Measurements from ENCODE around the gene GFY. TPM values are rescaled to one million over a fixed set of nuclear protein-coding genes. Genes with fewer than 3 reads are reported as not detected.

GFY gene
- total and polyA plus RNA-seq, 12 donors, result not detected

GRCh38 chr19:49403404-49404187, 21.6 kb upstream of the GFY start:
- intact Hi-C loops (cut with DNase I), result no loop called here
- Histone ChIP-seq H3K4me3 (no peak overlapping the region), H3K9me3 (replicated peaks in 1 of 3) (no peaks in the 10 kb centered on the region), H3K36me3 (replicated peaks in 1 of 2) (no peaks in the 10 kb centered on the region), H3K27ac (no peak overlapping the region), H3K4me1 (replicated peaks in 1 of 2) (no peaks in the 10 kb centered on the region), H3K27me3 (no peaks in the 10 kb centered on the region)
- DNase-seq, result no peak
- no peak for TF ChIP-seq POLR2A (IDR thresholded peaks at IDR 0.05)
- TF ChIP-seq, protein P1, sequence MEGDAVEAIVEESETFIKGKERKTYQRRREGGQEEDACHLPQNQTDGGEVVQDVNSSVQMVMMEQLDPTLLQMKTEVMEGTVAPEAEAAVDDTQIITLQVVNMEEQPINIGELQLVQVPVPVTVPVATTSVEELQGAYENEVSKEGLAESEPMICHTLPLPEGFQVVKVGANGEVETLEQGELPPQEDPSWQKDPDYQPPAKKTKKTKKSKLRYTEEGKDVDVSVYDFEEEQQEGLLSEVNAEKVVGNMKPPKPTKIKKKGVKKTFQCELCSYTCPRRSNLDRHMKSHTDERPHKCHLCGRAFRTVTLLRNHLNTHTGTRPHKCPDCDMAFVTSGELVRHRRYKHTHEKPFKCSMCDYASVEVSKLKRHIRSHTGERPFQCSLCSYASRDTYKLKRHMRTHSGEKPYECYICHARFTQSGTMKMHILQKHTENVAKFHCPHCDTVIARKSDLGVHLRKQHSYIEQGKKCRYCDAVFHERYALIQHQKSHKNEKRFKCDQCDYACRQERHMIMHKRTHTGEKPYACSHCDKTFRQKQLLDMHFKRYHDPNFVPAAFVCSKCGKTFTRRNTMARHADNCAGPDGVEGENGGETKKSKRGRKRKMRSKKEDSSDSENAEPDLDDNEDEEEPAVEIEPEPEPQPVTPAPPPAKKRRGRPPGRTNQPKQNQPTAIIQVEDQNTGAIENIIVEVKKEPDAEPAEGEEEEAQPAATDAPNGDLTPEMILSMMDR (IDR thresholded peaks at IDR 0.05), result no peak
- 57 to 66% (median 61%) methylated on average over 5 to 7 of the region's 7 CpGs for WGBS, 4 donors

- Histone ChIP-seq H3K27me3 (no peaks in the 10 kb centered on the region), H3K4me1 (replicated peaks in 1 of 2) (no peaks in the 10 kb centered on the region), H3K27ac (no peak overlapping the region), H3K36me3 (replicated peaks in 1 of 2) (no peaks in the 10 kb centered on the region), H3K4me3 (no peak overlapping the region), H3K9me3 (replicated peaks in 1 of 3) (no peaks in the 10 kb centered on the region)
- intact Hi-C loops (cut with DNase I), result no loop called here
- WGBS, 4 donors, result 61 to 81% (median 69%) methylated on average over 3 to 7 of the region's 7 CpGs
- no peak for DNase-seq
- TF ChIP-seq, protein P1 (IDR thresholded peaks at IDR 0.05), result no peak
- no peak for TF ChIP-seq POLR2A (IDR thresholded peaks at IDR 0.05)
These were observed 18.1 kb upstream of the GFY start for GRCh38 chr19:49407079-49407478.

GRCh38 chr19:49407482-49408015, 17.6 kb upstream of the GFY start:
- intact Hi-C loops (cut with DNase I), result no loop called here
- Histone ChIP-seq H3K4me3 (no peak overlapping the region), H3K36me3 (replicated peaks in 1 of 2) (no peaks in the 10 kb centered on the region), H3K4me1 (replicated peaks in 1 of 2) (no peaks in the 10 kb centered on the region), H3K27me3 (no peaks in the 10 kb centered on the region), H3K27ac (no peak overlapping the region), H3K9me3 (replicated peaks in 1 of 3) (no peaks in the 10 kb centered on the region)
- WGBS, 4 donors, result 77 to 88% (median 86%) methylated on average over 12 to 16 of the region's 16 CpGs
- TF ChIP-seq, protein P1 (IDR thresholded peaks at IDR 0.05), result no peak
- no peak for TF ChIP-seq POLR2A (IDR thresholded peaks at IDR 0.05)
- no peak for DNase-seq

DNA sequence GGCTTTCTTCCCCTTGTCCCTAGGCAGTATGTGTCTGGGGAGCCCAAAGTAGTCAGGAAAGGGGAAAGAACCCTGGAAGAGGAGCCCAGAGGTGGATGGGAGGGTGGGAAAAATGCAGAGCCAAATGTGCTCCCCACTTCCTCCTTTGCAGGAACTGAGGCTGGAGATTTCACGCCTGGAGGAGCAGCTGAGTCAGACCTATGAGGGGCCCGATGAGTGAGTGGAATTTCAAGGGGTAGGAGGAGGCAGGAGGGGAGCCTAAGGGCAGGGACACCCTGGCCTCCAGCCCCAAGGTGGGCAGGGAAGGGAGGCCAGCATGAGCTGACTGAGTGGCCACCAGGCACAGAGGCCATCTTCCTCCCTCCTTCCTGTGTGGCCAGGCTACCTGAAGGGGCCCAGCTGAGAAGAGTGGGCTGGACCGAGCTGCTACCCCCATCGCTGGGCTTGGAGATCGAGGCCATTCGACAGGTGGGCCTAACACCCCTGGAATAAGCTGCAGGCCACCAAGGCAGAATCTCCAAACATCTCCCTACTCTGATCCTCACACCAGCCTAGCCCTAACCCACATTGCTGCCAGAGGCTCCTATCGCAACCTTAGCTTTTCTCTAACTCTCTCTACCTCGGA, 16.3 kb upstream of the GFY start:
- intact Hi-C loops (cut with DNase I), result no loop called here
- no peak for DNase-seq
- no peaks in the 10 kb centered on the region for H3K4me1 ChIP-seq (replicated peaks in 1 of 2)
- TF ChIP-seq, protein P1 (IDR thresholded peaks at IDR 0.05), result no peak
- TF ChIP-seq POLR2A (IDR thresholded peaks at IDR 0.05), result no peak
- no peaks in the 10 kb centered on the region for H3K27me3 ChIP-seq
- no peaks in the 10 kb centered on the region for H3K9me3 ChIP-seq (replicated peaks in 1 of 3)
- H3K27ac ChIP-seq, result no peak overlapping the region
- 53 to 84% (median 68%) methylated on average over 4 to 8 of the region's 8 CpGs for WGBS, 4 donors
- H3K4me3 ChIP-seq, result no peak overlapping the region
- no peaks in the 10 kb centered on the region for H3K36me3 ChIP-seq (replicated peaks in 1 of 2)

All from adrenal gland (tissue), 12 donors.